GM12878 (cell line): ENCODE measurements around the gene BAK1. TPM values are rescaled to one million over a fixed set of nuclear protein-coding genes. Genes with fewer than 3 reads are reported as not detected.

Experiments
- ATAC-seq: fragments of 200-7000 bp; cut with Tn5 transposase; 3 replicates; pipeline ENCODE4 v1.9.1; 2020; ENCODE audit warnings: mild to moderate bottlenecking, moderate library complexity
- BruUV-seq: library from RNA; stranded (reverse); fragments of 400-500 nt; replicated peaks from 2 replicates; lab custom pipeline; 2021; lab: Mats Ljungman, UMichigan
- CTCF ChIA-PET: fragments of 300-600 bp; sonication (Branson Sonifier 250); formaldehyde crosslinking; extraction: SDS; loops from one replicate; lab custom pipeline; 2021; ENCODE audit warnings: inconsistent platforms; lab: Yijun Ruan, JAX
- POLR2A ChIA-PET: fragments of 350-600 bp; formaldehyde crosslinking; extraction: SDS; loops from one replicate; lab custom pipeline; 2021; ENCODE audit warnings: inconsistent platforms; lab: Charles Lee
- RAD21 ChIA-PET: fragments of 300-600 bp; sonication (Branson Sonifier 250); formaldehyde crosslinking; loops from one replicate; lab custom pipeline; 2023; ENCODE audit warnings: antibody characterized with exemption; ENCODE audit not compliant: unreplicated experiment; lab: Charles Lee
- SMC1A ChIA-PET: fragments of 300-600 bp; sonication (Branson Sonifier 250); formaldehyde crosslinking; loops from one replicate; lab custom pipeline; 2023; ENCODE audit not compliant: unreplicated experiment, uncharacterized antibody; lab: Charles Lee
- DNase-seq: peaks from one replicate; pipeline ENCODE4 v3.0.0-alpha.2; 2011; ENCODE audit warnings: low read depth, low spot score
- FAIRE-seq: peaks from 3 replicates; lab custom pipeline; 2011; peaks lifted over from hg19 to GRCh38; lab: Jason Lieb, UNC
- H2AFZ ChIP-seq: 2 replicates; pipeline ENCODE4 v1.6.0; 2011; ENCODE audit warnings: low read depth, low read length, control low read depth; ENCODE audit not compliant: control insufficient read depth
- H3K27ac ChIP-seq: 2 replicates; pipeline ENCODE4 v1.5.1; 2011; ENCODE audit warnings: control low read depth; ENCODE audit not compliant: control insufficient read depth, insufficient read depth
- H3K27me3 ChIP-seq, 2 experiments: replicated peaks in 1 of 2; 2 replicates each; pipeline versions ENCODE4 v1.6.0 to v1.6.1; 2011; ENCODE audit warnings: low read length in 1 of 2; ENCODE audit not compliant: control insufficient read depth in 2 of 2, insufficient read depth in 2 of 2
- H3K36me3 ChIP-seq, 2 experiments: 2 replicates each; pipeline ENCODE4 v1.5.1; 2011; ENCODE audit warnings: low read length in 1 of 2; ENCODE audit not compliant: control insufficient read depth in 2 of 2, insufficient read depth in 2 of 2
- H3K4me1 ChIP-seq: 2 replicates; pipeline ENCODE4 v1.6.1; 2011; ENCODE audit warnings: mild to moderate bottlenecking, low read length, moderate library complexity, mixed read lengths; ENCODE audit not compliant: control insufficient read depth, insufficient read depth
- H3K4me2 ChIP-seq: 2 replicates; pipeline ENCODE4 v1.6.0; 2011; ENCODE audit warnings: control low read depth; ENCODE audit not compliant: control insufficient read depth, insufficient read depth
- H3K4me3 ChIP-seq: fragments of 200-600 bp; sonication (generic); 2 replicates; pipeline ENCODE4 v1.5.1; 2016
- H3K79me2 ChIP-seq: 2 replicates; pipeline ENCODE4 v1.6.0; 2011; ENCODE audit warnings: low read length; ENCODE audit not compliant: control insufficient read depth, insufficient read depth
- H3K9ac ChIP-seq: 2 replicates; pipeline ENCODE4 v1.8.0; 2011; ENCODE audit warnings: low read length, control low read depth, mixed read lengths; ENCODE audit not compliant: control insufficient read depth, insufficient read depth
- H3K9me3 ChIP-seq: replicated peaks from 3 replicates; pipeline ENCODE4 v1.5.1; 2011; ENCODE audit warnings: mild to moderate bottlenecking, low read length; ENCODE audit not compliant: control insufficient read depth, insufficient read depth
- H4K20me1 ChIP-seq: 2 replicates; pipeline ENCODE4 v1.6.0; 2011; ENCODE audit not compliant: control insufficient read depth, insufficient read depth
- CHD1 ChIP-seq: IDR thresholded peaks from 2 replicates; pipeline ENCODE4 v1.6.1; 2012; ENCODE audit warnings: low read depth, low read length, improper control_type of control experiment
- CHD2 ChIP-seq: IDR thresholded peaks from 2 replicates; pipeline ENCODE4 v1.6.1; 2011; ENCODE audit warnings: low read depth, low read length, improper control_type of control experiment, borderline replicate concordance
- CUX1 ChIP-seq: IDR thresholded peaks from 2 replicates; pipeline ENCODE4 v1.6.1; 2012; ENCODE audit warnings: improper control_type of control experiment, low read depth, low read length; ENCODE audit not compliant: insufficient replicate concordance
- ESRRA ChIP-seq: IDR thresholded peaks from 2 replicates; pipeline ENCODE4 v1.6.1; 2012; ENCODE audit warnings: mild to moderate bottlenecking, low read length, improper control_type of control experiment
- KDM1A ChIP-seq: fragments of 200-600 bp; sonication (generic); IDR thresholded peaks from 2 replicates; pipeline ENCODE4 v1.6.1; 2016; ENCODE audit warnings: borderline replicate concordance
- KLF5 ChIP-seq: fragments of 450-650 bp; IDR thresholded peaks from 2 replicates; pipeline ENCODE4 v1.6.1; 2014; ENCODE audit warnings: mild to moderate bottlenecking; ENCODE audit not compliant: partially characterized antibody
- MTA3 ChIP-seq: IDR thresholded peaks from 2 replicates; pipeline ENCODE4 v1.6.1; 2012; ENCODE audit warnings: low read length, inconsistent platforms, borderline replicate concordance
- NFYB ChIP-seq: IDR thresholded peaks from 2 replicates; pipeline ENCODE4 v1.6.1; 2011; ENCODE audit warnings: low read depth, mild to moderate bottlenecking, low read length, improper control_type of control experiment, moderate library complexity; ENCODE audit not compliant: insufficient read depth
- PAX5 ChIP-seq: IDR thresholded peaks from 2 replicates; pipeline ENCODE4 v1.6.1; 2011; ENCODE audit warnings: low read depth, low read length, borderline replicate concordance
- POLR2AphosphoS2 ChIP-seq: IDR thresholded peaks from 2 replicates; pipeline ENCODE4 v1.6.1; 2011; ENCODE audit warnings: low read depth, mild to moderate bottlenecking, low read length, improper control_type of control experiment, moderate library complexity
- SREBF2 ChIP-seq: IDR thresholded peaks from 2 replicates; pipeline ENCODE4 v1.6.1; 2012; ENCODE audit warnings: mild to moderate bottlenecking, low read length
- WRNIP1 ChIP-seq: IDR thresholded peaks from 2 replicates; pipeline ENCODE4 v1.6.1; 2011; ENCODE audit warnings: low read depth, low read length, improper control_type of control experiment, borderline replicate concordance
- ZBTB11 ChIP-seq: fragments of 450-650 bp; formaldehyde crosslinking; IDR thresholded peaks from 2 replicates; pipeline ENCODE4 v1.5.0; 2022; ENCODE audit warnings: mild to moderate bottlenecking, missing genetic modification characterization
- WGBS: methylation state at CpG from one replicate; pipeline ENCODE4 v1.1.6; 2016; ENCODE audit warnings: low lambda C conversion rate; ENCODE audit not compliant: insufficient replicate concordance, insufficient coverage; ENCODE audit errors: missing lambda C conversion rate; 5-methylcytosine and 5-hydroxymethylcytosine counted together
- in situ Hi-C: fragments of 300-500 bp; cut with MboI; formaldehyde crosslinking; loops from 9 replicates; pipeline ENCODE4 v1.14.3; 2018; ENCODE audit warnings: mixed read lengths
- intact Hi-C: fragments of 100-400 bp; cut with micrococcal nuclease; formaldehyde crosslinking; loops from one replicate; pipeline ENCODE4 v1.14.2; 2022; ENCODE audit not compliant: unreplicated experiment
- polyA plus RNA-seq, 11 experiments: library from polyadenylated mRNA; depleted of rRNA in 4 of 11; unstranded in 6 of 11; stranded (reverse) in 5 of 11; fragments of >200 nt; fragmentation: Nextera tagmentation in 4 of 11; fragmentation: Illumina TruSeq in 1 of 11; extraction: Ambion mirVana in 4 of 11; extraction: Trizol in 1 of 11; gene quantifications; 1 replicate in 1 of 11; 2 replicates in 10 of 11; pipeline versions ENCODE4 v1.2.1 to v1.2.3, GENCODE V29; 2011 to 2016; ENCODE audit warnings: inconsistent platforms in 2 of 11, missing spikeins in 2 of 11, low read depth in 1 of 11
- total RNA-seq, 4 experiments: library from RNA; depleted of rRNA in 3 of 4; stranded (reverse); fragments of >200 nt in 3 of 4; fragmentation: Illumina TruSeq in 1 of 4; extraction: Trizol in 1 of 4; gene quantifications; 2 replicates each; pipeline versions ENCODE4 v1.2.1 to v1.2.3, GENCODE V29; 2013 to 2021
- TF ChIP-seq, protein P1 (sequence below): IDR thresholded peaks from 2 replicates; pipeline ENCODE4 v1.6.1; 2011; ENCODE audit warnings: low read depth, low read length, improper control_type of control experiment, borderline replicate concordance
- TF ChIP-seq, protein P2 (sequence below): IDR thresholded peaks from 2 replicates; pipeline ENCODE4 v1.6.1; 2012; ENCODE audit warnings: low read depth, low read length, improper control_type of control experiment

The BAK1 gene
- total and polyA plus RNA-seq, 10 of the 15 experiments (the other 5 are each of a cell fraction or from before 2014, with no cell fraction given), result 6.3 to 65.8 (median 29.6) TPM

DNA sequence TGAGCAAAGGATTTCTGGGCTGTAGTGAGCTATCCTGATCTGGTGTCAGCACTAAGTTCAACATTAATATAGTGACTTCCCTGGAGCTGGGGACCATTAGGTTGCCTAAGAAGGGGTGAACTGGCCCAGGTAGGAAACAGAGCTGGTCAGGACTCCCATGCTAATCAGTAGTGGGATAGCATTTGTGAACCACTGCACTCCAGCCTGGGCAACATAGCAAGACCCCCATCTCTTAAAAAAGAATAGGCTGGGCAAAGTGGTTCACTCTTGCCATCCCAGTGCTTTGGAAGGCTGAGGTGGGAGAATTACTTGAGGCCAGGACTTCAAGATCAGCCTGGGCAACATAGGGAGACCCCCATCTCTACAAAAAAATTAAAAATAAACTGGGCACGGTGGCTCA is 39.3 kb downstream of the BAK1 start:
- in situ Hi-C loops (no loop called here), intact Hi-C loops (no loop called here)
- RAD21 ChIA-PET, result no interaction called here
- TF ChIP-seq POLR2AphosphoS2, result no peak
- no peak for TF ChIP-seq KLF5
- no peak for TF ChIP-seq ESRRA
- no peak for TF ChIP-seq NFYB
- TF ChIP-seq, protein P1, sequence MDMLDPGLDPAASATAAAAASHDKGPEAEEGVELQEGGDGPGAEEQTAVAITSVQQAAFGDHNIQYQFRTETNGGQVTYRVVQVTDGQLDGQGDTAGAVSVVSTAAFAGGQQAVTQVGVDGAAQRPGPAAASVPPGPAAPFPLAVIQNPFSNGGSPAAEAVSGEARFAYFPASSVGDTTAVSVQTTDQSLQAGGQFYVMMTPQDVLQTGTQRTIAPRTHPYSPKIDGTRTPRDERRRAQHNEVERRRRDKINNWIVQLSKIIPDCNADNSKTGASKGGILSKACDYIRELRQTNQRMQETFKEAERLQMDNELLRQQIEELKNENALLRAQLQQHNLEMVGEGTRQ, result no peak
- TF ChIP-seq SREBF2, result no peak
- TF ChIP-seq CUX1, result no peak
- no peak for TF ChIP-seq CHD2
- TF ChIP-seq PAX5, result no peak
- TF ChIP-seq KDM1A, result no peak
- TF ChIP-seq, protein P2, sequence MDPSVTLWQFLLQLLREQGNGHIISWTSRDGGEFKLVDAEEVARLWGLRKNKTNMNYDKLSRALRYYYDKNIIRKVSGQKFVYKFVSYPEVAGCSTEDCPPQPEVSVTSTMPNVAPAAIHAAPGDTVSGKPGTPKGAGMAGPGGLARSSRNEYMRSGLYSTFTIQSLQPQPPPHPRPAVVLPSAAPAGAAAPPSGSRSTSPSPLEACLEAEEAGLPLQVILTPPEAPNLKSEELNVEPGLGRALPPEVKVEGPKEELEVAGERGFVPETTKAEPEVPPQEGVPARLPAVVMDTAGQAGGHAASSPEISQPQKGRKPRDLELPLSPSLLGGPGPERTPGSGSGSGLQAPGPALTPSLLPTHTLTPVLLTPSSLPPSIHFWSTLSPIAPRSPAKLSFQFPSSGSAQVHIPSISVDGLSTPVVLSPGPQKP, result no peak
- no peak for TF ChIP-seq ZBTB11 (CRISPR knock-in tag)
- TF ChIP-seq WRNIP1, result no peak
- no peak for TF ChIP-seq CHD1
- no peak for TF ChIP-seq MTA3

More for the DNA sequence above, 39.3 kb downstream of the BAK1 start:
- no peak overlapping the region for H3K27ac ChIP-seq
- H2AFZ ChIP-seq, result no peak overlapping the region
- H3K4me2 ChIP-seq, result no peak overlapping the region
- H3K36me3 ChIP-seq, result no peaks in the 10 kb centered on the region
- no peaks in the 10 kb centered on the region for H4K20me1 ChIP-seq
- ChIA-PET CTCF (no interaction called here), SMC1A (no interaction called here), POLR2A (interaction anchor here (0.6 kb wide), 1 partner anchor 67 kb away, joined by 4 read pairs; no protein-coding TSS in a partner anchor)
- H3K4me3 ChIP-seq, result no peak overlapping the region
- ATAC-seq, result no peak
- H3K9ac ChIP-seq, result no peak overlapping the region
- H3K27me3 ChIP-seq, result no peaks in the 10 kb centered on the region
- no peaks in the 10 kb centered on the region for H3K79me2 ChIP-seq
- 100% methylated on average over 1 of the region's 1 CpG for WGBS
- H3K4me1 ChIP-seq, result no peaks in the 10 kb centered on the region
- FAIRE-seq, result no peak
- H3K9me3 ChIP-seq, result no peaks in the 10 kb centered on the region
- DNase-seq, result no peak
- BruUV-seq, result no TSS peak
